ENCODE measurements around the gene TBC1D12.
"Not testable (repeated sequence)": the region's sequence is repeated elsewhere in the genome, so short reads cannot be mapped to it uniquely, and the experiment has no call there.

The TBC1D12 gene

GRCh38 chr10:94461503-94461902 lies 59.2 kb downstream of the TBC1D12 start:
- no peak for DNase-seq

- no peak for DNase-seq
Measured at GRCh38 chr10:94462130-94462529, 59.8 kb downstream of the TBC1D12 start.

GRCh38 chr10:94465684-94466083 lies 63.3 kb downstream of the TBC1D12 start:
- DNase-seq = no peak

- DNase-seq = no peak
Measured at GRCh38 chr10:94481410-94481809, 79.1 kb downstream of the TBC1D12 start.

GRCh38 chr10:94483970-94484369 lies 81.6 kb downstream of the TBC1D12 start:
- no peak for DNase-seq

- no peak for DNase-seq
Measured at GRCh38 chr10:94485094-94485493, 82.8 kb downstream of the TBC1D12 start.

- no peak for DNase-seq
Measured at GRCh38 chr10:94487575-94487974, 85.2 kb downstream of the TBC1D12 start.

- DNase-seq = no peak
Measured at GRCh38 chr10:94489107-94489506, 86.8 kb downstream of the TBC1D12 start.

- DNase-seq = no peak
Measured at GRCh38 chr10:94489976-94490788, 87.8 kb downstream of the TBC1D12 start.

GRCh38 chr10:94490789-94491039 lies 88.4 kb downstream of the TBC1D12 start:
- DNase-seq = no peak

GRCh38 chr10:94493463-94493862 lies 91.1 kb downstream of the TBC1D12 start:
- DNase-seq = no peak

- no peak for DNase-seq
Measured at GRCh38 chr10:94496010-94496409, 93.7 kb downstream of the TBC1D12 start.

GRCh38 chr10:94496646-94497045 lies 94.3 kb downstream of the TBC1D12 start:
- no peak for DNase-seq

GRCh38 chr10:94500063-94500462 lies 97.7 kb downstream of the TBC1D12 start:
- DNase-seq = no peak

- DNase-seq = no peak
Measured at GRCh38 chr10:94521276-94522250, 119.2 kb downstream of the TBC1D12 start.

GRCh38 chr10:94524146-94524545 lies 121.8 kb downstream of the TBC1D12 start:
- DNase-seq = no peak

- DNase-seq = no peak
Measured at GRCh38 chr10:94524711-94525110, 122.4 kb downstream of the TBC1D12 start.

- DNase-seq = not testable (repeated sequence)
Measured at GRCh38 chr10:94531550-94531949, 129.2 kb downstream of the TBC1D12 start.

- DNase-seq = no peak
Measured at GRCh38 chr10:94533027-94533426, 130.7 kb downstream of the TBC1D12 start.

- not testable (repeated sequence) for DNase-seq
Measured at GRCh38 chr10:94542282-94542681, 139.9 kb downstream of the TBC1D12 start.

GRCh38 chr10:94545391-94546048 lies 143.2 kb downstream of the TBC1D12 start, which contains the start of gene HELLS:
TSS of gene HELLS (plus strand) at chr10:94545788. CDS start at chr10:94545922, 134 bp downstream.
- peak; percentile 85 for DNase-seq

GRCh38 chr10:94546049-94546900 lies 143.9 kb downstream of the TBC1D12 start:
- DNase-seq = no peak

- DNase-seq = no peak
Measured at GRCh38 chr10:94546901-94547185, 144.5 kb downstream of the TBC1D12 start.
